NCI-H1417 (cell line): Measurements from ENCODE around the gene SOHLH2.

Source experiments
- DNase-seq, 3 experiments: peaks; one replicate each; lab custom pipeline; 2025; lab: John Stamatoyannopoulos, UW

SOHLH2 gene

GRCh38 chr13:36183901-36184300 lies 30.5 kb downstream of the SOHLH2 start:
- no peak for DNase-seq

DNA sequence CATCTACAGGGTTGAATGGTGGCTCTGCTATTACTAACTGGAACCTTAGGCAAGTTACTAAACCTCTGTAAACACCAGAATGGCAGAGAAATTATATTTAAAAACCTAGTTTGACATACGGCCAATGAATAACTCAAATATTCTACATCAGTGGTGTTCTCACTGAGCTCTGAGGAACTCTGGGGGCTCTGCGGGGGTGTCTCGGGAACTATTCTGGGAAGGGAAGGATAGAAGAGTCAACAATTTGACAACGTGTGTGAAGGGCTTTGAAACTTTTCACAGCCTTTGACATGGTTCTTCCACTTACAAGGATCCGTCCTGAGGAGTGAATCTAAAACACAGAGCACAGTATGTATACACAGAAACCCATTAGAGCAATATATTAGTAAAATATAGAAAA lies 38.7 kb downstream of the SOHLH2 start:
- no peak for DNase-seq

- no peak for DNase-seq
These were observed 39.4 kb downstream of the SOHLH2 start for GRCh38 chr13:36174923-36175322.

DNA sequence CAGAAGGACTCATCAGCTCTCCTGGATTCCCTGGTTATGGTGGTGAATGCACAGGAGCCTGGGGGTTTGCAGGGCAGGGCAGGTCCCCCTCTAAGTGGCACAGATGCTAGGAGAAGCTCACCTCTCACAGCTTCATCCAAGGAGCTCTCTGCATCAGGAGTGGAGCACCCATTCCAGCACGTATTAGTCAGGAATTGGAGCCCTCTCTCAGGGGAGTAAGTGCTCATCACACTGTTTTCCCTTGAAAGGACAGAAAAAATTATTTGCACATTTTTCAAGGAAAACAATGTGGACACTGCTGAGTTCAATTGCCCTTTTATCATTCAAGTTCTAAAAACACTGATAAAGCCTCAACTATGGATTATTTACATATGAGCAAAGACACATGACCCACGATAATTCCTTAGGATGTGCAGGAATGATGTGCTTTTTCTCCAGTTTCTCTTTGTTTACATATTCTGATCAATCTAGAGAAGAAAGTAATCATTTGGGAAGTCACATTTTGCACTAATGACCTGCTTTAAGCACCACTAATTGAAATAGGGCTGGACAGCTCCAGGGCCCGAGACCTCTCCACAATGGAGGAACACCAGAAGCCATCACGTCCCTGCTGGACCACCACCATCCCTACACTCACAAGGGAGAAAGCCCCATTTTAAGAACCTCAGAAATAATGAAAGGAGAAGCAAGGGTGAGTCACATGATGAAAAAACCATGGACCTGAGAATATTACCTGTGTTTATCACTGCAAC lies 40.6 kb downstream of the SOHLH2 start:
- no peak for DNase-seq

DNA sequence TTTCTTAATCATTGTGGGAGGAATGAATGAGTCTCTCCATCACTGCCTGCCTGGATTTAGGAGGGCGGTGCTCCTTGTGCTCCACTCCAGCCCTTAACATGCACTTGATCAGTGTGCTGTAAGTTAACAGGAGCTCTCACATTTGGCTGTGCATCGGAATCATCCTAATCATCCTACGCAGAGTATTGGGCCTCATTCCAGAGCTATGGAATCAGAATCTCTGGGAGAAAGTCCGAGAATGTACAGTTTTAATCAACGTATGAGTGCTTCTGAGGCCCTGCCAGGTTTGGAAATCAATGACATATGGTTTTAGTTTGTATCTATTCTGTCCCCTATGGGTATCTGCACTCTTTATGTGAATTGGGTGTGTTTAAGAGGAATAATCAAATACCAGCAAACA lies 48.3 kb downstream of the SOHLH2 start:
- no peak for DNase-seq

GRCh38 chr13:36163809-36164308 lies 50.5 kb downstream of the SOHLH2 start:
- DNase-seq: peak; percentile 60 to 96 (median 92)

DNA sequence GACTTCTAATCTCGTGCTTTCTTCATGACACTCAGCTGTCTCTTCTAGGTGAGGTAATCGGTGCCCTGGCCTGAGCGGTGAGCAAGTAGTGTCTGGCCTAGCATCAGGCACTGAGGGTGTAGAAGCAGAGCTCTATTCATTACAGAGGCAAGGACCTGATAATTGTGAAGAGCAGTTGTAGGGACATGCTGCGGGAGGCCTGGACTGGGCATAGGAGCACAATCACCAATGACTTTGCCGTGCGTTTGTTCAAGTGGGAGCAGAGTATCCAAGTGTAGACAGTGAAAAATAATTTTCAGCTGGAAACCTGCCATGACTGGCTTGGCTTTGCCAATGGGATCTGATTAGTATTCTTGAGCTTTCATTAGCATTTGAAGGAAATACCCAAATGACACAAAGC lies 51.1 kb downstream of the SOHLH2 start:
- DNase-seq: peak in 1 of 3 experiments; percentile 52

GRCh38 chr13:36160297-36160696 lies 54.1 kb downstream of the SOHLH2 start:
- DNase-seq: no peak

DNA sequence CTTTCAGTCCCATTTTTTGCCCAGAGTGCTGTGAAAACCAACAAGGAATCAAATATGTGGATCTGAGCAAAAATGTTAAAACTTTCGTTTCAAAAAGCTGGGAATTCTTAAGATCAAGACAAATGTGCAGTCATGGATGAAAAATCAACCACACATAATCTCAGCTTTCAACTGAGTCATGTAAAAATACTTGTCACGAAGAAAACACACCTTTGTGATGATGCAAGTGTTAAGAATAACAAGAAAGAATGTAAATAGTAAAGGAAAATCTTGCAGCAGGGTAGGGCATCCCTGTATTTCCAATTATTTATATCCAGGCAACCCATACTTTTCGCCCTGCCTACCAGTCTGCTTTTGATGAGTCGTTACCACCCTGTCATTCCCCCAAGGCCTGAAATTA lies 55.7 kb downstream of the SOHLH2 start:
- DNase-seq: no peak

- peak; percentile 13 to 58 (median 20) for DNase-seq
These were observed 56.9 kb downstream of the SOHLH2 start for GRCh38 chr13:36157480-36157879.

DNA sequence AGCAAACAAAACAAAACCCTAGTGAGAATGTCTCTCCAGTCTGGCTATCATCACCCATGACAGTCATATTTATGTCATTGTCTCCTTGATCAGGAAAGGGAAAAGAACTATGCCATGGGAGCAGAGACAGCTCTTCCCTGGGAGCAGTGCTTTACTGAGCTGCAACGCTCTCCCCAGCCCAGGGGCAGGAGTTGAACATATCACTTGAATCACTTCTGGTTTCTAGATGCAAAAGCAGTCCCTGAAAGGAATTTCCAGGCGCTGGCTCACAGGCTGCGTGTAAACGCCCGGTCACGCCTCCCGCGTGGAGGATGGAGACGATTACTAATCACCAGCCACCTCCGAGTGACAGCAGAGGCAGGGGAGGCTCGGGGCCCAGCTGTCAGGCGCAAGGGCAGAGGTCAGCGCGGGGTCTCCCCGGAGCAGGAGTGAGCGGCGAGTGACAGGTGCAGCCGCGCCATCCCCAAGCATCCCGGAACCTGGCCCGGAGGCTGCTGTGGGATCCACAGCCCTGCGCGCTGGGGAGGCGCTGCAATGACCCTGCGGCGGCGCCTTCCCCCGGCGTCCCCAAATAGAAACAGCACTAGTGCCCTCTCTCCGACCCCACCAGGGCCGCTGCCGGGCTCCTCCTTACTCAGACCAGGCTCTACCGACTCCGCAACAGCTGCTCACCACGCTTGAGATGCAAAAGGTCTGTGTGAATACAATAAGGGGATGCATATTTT lies 59.6 kb downstream of the SOHLH2 start:
- peak in 2 of 3 experiments; percentile 30 to 57 for DNase-seq

DNA sequence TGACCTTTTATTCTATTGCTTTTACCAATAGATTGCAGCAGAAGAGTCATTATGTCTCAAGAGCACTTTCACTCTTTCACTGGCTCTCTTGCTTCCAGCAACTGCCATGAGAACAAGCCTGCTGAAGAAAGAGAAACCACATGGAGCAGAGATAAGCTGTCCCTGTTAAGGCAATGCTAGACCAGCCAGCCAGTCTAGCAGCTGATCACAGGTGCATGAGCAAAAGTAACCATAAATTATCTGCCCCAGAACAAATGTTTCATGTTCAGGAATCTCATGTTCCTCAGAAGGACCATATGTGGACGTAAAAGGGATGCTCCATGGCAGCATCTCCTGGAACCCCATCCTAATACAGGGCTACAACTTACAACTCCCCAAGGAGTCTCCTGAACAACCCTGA lies 62.8 kb downstream of the SOHLH2 start:
- DNase-seq: no peak

DNA sequence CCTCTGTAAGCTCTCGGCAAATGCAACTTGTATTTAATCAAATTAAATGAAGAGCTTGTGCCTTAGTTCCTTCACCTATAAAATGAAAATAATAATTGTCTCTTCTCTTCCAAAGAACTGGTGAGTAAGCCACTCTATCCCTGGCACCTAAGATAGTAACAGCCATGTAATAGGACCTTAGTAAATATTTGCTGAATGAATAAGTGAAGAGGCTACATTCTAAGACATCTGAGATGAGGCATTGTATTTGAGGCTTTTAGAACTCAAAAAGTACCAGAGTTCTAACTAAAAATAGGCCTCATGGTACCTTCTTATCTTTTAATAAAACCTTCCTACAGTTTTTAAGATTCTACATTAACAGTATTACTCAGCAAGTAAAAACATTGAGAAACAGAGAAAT lies 65.9 kb downstream of the SOHLH2 start:
- peak in 1 of 3 experiments; percentile 5 for DNase-seq

- no peak for DNase-seq
These were observed 67.0 kb downstream of the SOHLH2 start for GRCh38 chr13:36147330-36147729.

DNA sequence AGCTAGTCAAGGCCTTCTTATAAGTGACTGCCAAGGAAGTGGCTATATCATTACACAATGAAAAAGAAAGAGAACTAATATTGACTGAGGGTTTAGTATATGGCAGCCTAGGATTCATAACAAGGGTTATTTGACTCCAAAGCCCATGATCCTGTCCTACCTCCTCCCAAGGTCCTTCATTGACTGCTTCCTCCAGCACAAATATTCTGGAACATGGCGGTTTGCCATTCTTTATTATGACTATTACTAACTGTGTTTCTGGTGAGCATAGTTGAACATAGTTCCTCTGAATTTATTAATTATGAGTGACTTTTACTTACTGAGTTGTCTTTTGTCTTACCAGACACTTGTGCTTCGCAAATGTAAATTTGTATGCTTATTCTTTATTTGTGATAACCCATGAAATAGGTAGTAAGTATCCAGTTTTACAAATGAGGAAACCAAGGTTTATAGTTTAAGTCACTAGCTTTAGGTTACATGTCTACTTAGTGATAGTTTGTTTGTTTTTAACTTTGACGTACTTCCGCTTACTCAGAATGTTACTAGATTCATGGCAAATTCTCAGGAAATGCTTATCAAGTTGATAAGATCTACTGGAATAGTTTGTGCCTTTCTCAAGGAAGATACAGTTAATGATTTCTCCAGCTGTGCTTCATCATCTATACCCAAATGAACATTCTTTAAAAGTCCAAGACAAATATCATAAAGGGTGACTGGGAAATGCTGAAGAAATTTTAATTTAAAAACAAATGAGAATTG lies 67.7 kb downstream of the SOHLH2 start:
- DNase-seq: no peak

DNA sequence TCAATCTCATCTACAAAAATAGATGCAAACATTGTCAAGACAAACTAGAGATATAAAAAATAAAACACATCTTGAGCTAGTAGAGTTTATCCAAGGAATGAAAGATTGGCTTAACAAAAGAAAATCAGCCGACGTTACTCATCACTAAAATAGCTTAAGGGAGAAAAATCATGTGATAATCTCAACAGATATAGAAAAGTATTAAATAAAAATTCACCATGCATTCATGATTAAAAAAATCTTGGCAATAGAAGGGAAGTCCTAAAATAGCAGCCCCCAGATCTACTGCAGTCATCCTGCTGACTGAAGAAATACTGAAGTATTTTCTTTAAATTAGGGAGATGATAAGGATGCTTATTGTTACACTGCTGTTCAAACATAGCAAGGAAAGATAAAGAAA lies 70.6 kb downstream of the SOHLH2 start:
- no peak for DNase-seq

DNA sequence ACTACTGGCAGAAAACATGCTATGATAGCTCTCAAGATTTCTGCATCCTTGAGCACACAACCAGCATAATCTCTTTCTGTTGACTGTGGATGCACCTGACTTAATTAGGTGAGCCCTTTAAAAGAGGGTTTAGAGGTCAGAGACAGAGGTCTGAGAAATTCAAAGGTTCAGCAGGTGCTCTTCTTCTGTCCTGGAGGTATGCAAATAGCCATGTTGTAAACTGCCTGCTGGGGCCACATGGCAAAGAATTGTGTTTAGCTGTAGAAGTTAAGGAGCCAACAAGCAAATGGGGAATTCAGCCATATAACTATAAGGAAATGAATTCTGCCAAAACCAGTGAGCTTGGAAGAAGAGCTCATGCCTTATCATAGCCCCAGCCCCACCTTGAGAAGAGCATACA lies 71.6 kb downstream of the SOHLH2 start:
- DNase-seq: peak in 1 of 3 experiments; percentile 1

- no peak for DNase-seq
These were observed 78.5 kb downstream of the SOHLH2 start for GRCh38 chr13:36135876-36136275.

GRCh38 chr13:36134632-36135031 lies 79.7 kb downstream of the SOHLH2 start:
- DNase-seq: no peak

- DNase-seq: peak in 1 of 3 experiments; percentile 3
These were observed 80.3 kb downstream of the SOHLH2 start for GRCh38 chr13:36133950-36134626.

DNA sequence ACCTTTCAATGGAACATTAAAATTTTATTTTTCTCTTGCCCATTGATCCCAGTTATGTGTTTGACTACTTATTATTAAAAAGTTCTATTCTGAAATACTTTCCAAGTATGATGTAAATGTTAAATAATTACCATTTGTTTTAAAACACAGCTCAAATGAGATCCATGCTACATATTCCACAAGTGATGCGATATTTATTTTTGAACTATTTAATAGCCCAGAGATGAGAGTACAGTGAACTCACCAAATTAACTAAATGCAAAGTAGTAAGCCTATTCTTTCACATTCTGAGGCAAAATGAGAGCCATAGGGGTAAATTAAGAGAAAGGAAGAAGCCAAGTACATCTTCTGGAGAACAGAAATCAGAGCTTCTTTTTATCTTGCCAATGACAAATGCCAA lies 82.0 kb downstream of the SOHLH2 start:
- no peak for DNase-seq

GRCh38 chr13:36131931-36132297 lies 82.4 kb downstream of the SOHLH2 start:
- DNase-seq: no peak
